PC-3 (cell line): Measurements from ENCODE around the gene ADAMTSL1. TPM values are rescaled to one million over a fixed set of nuclear protein-coding genes. Genes with fewer than 3 reads are reported as not detected.

Source experiments
- ATAC-seq: fragments of 200-7000 bp; cut with Tn5 transposase; 2 replicates; pipeline ENCODE4 v1.9.1; 2020; ENCODE audit warnings: mild to moderate bottlenecking, moderate library complexity
- BruUV-seq: library from RNA; stranded (reverse); fragments of 400-500 nt; replicated peaks from 2 replicates; lab custom pipeline; 2021; lab: Mats Ljungman, UMichigan
- CTCF ChIA-PET: fragments of 300-600 bp; sonication (Branson Sonifier 250); formaldehyde crosslinking; loops from one replicate; lab custom pipeline; 2022; ENCODE audit warnings: antibody characterized with exemption; lab: Charles Lee
- POLR2A ChIA-PET: fragments of 300-600 bp; sonication (Branson Sonifier 250); formaldehyde crosslinking; loops from one replicate; lab custom pipeline; 2022; ENCODE audit warnings: antibody characterized with exemption; ENCODE audit not compliant: unreplicated experiment; lab: Charles Lee
- DNase-seq: peaks from one replicate; pipeline ENCODE4 v3.0.0-alpha.2; 2015
- H2AFZ ChIP-seq: fragments of 300-600 bp; sonication (generic); 2 replicates; pipeline ENCODE4 v1.6.0; 2016; ENCODE audit warnings: antibody characterized with exemption, low read length
- H3F3A ChIP-seq: fragments of 300-600 bp; sonication (generic); one replicate; pipeline ENCODE4 v1.6.0; 2017; ENCODE audit warnings: antibody characterized with exemption, low read length, control low read depth, mild to moderate bottlenecking; ENCODE audit not compliant: unreplicated experiment
- H3K27ac ChIP-seq: fragments of 300-600 bp; sonication (generic); 2 replicates; pipeline ENCODE4 v1.5.1; 2016; ENCODE audit warnings: mild to moderate bottlenecking, low read length
- H3K27me3 ChIP-seq: fragments of 300-600 bp; sonication (generic); 2 replicates; pipeline ENCODE4 v1.6.1; 2016; ENCODE audit warnings: low read length, mixed read lengths
- H3K36me3 ChIP-seq: fragments of 300-600 bp; sonication (generic); 2 replicates; pipeline ENCODE4 v1.6.1; 2016; ENCODE audit warnings: low read depth, mixed run types, low read length, mixed read lengths
- H3K4me1 ChIP-seq: fragments of 300-600 bp; sonication (generic); 2 replicates; pipeline ENCODE4 v1.5.1; 2016; ENCODE audit warnings: low read length; ENCODE audit not compliant: insufficient read depth
- H3K4me2 ChIP-seq: fragments of 300-600 bp; sonication (generic); 2 replicates; pipeline ENCODE4 v1.6.0; 2016; ENCODE audit warnings: low read length
- H3K4me3 ChIP-seq: fragments of 300-600 bp; sonication (generic); 2 replicates; pipeline ENCODE4 v1.5.1; 2016; ENCODE audit warnings: mild to moderate bottlenecking, low read length, mixed read lengths
- H3K79me2 ChIP-seq: fragments of 300-600 bp; sonication (generic); 2 replicates; pipeline ENCODE4 v1.6.1; 2017; ENCODE audit warnings: low read length, mixed read lengths
- H3K9ac ChIP-seq: fragments of 300-600 bp; sonication (generic); 2 replicates; pipeline ENCODE4 v1.6.0; 2016; ENCODE audit warnings: mild to moderate bottlenecking, low read length
- H3K9me2 ChIP-seq: fragments of 300-600 bp; sonication (generic); replicated peaks from 2 replicates; pipeline ENCODE4 v1.6.1; 2016; ENCODE audit warnings: mixed run types, low read length, mixed read lengths
- H3K9me3 ChIP-seq: fragments of 300-600 bp; sonication (generic); 2 replicates; pipeline ENCODE4 v1.6.1; 2016; ENCODE audit warnings: low read length, mixed read lengths
- H4K20me1 ChIP-seq: fragments of 300-600 bp; sonication (generic); 2 replicates; pipeline ENCODE4 v1.6.1; 2016; ENCODE audit warnings: low read length, mixed read lengths
- CTCF ChIP-seq: fragments of 300-600 bp; sonication (generic); conservative IDR thresholded peaks from 2 replicates; pipeline ENCODE4 v1.5.1; 2017; ENCODE audit warnings: antibody characterized with exemption, low read depth, mild to moderate bottlenecking, low read length
- EZH2 ChIP-seq: fragments of 300-600 bp; sonication (generic); IDR thresholded peaks from one replicate; pipeline ENCODE4 v1.6.1; 2017; ENCODE audit warnings: antibody characterized with exemption, mild to moderate bottlenecking, low read length; ENCODE audit not compliant: unreplicated experiment
- EZH2phosphoT487 ChIP-seq: fragments of 300-600 bp; sonication (generic); IDR thresholded peaks from 2 replicates; pipeline ENCODE4 v1.6.1; 2018; ENCODE audit warnings: mild to moderate bottlenecking, antibody characterized with exemption, low read length, borderline replicate concordance
- intact Hi-C: fragments of 100-400 bp; cut with micrococcal nuclease; formaldehyde crosslinking; loops from 2 replicates; pipeline ENCODE4 v1.9.0; 2023
- total RNA-seq: library from RNA; depleted of rRNA; stranded (reverse); fragments of >200 nt; gene quantifications from 2 replicates; pipeline ENCODE4 v1.2.3, GENCODE V29; 2014

The ADAMTSL1 gene
- total RNA-seq, 1 experiment from 2014 or later, result 0.26 TPM

- no peaks in the 10 kb centered on the region for H3K9me3 ChIP-seq
- POLR2A ChIA-PET, result interaction anchor here (0.6 kb wide), 1 partner anchor 290 kb away, joined by 7 read pairs; no protein-coding TSS in a partner anchor
- H3K36me3 ChIP-seq, result no peaks in the 10 kb centered on the region
- H3K4me1 ChIP-seq, result no peaks in the 10 kb centered on the region
- ATAC-seq, result no peak
- no peaks in the 10 kb centered on the region for H3F3A ChIP-seq
- no peak overlapping the region for H3K9ac ChIP-seq
- CTCF ChIA-PET, result no interaction called here
- TF ChIP-seq EZH2 (no peak), CTCF (no peak), EZH2phosphoT487 (no peak)
- intact Hi-C loops, result no loop called here
- no peak overlapping the region for H2AFZ ChIP-seq
- no peaks in the 10 kb centered on the region for H3K79me2 ChIP-seq
- no TSS peak for BruUV-seq
- H4K20me1 ChIP-seq, result no peaks in the 10 kb centered on the region
- no peak overlapping the region for H3K4me3 ChIP-seq
- no peaks in the 10 kb centered on the region for H3K27me3 ChIP-seq
- H3K27ac ChIP-seq, result no peak overlapping the region
- no peaks in the 10 kb centered on the region for H3K9me2 ChIP-seq
- no peak for DNase-seq
- H3K4me2 ChIP-seq, result no peak overlapping the region
Measured at GRCh38 chr9:18728642-18729041, 254.7 kb downstream of the ADAMTSL1 start.

GRCh38 chr9:18730241-18730640 is 256.3 kb downstream of the ADAMTSL1 start:
- DNase-seq, result no peak
- Histone ChIP-seq H3K9ac (no peak overlapping the region), H3K4me1 (no peaks in the 10 kb centered on the region), H3K4me2 (no peak overlapping the region), H4K20me1 (no peaks in the 10 kb centered on the region), H3K27me3 (no peaks in the 10 kb centered on the region), H3K4me3 (no peak overlapping the region), H3K27ac (no peak overlapping the region), H3F3A (no peaks in the 10 kb centered on the region), H3K9me2 (no peaks in the 10 kb centered on the region), H2AFZ (no peak overlapping the region), H3K9me3 (no peaks in the 10 kb centered on the region), H3K36me3 (no peaks in the 10 kb centered on the region), H3K79me2 (no peaks in the 10 kb centered on the region)
- ChIA-PET CTCF (no interaction called here), POLR2A (no interaction called here)
- ATAC-seq, result no peak
- no TSS peak for BruUV-seq
- TF ChIP-seq EZH2 (no peak), CTCF (no peak), EZH2phosphoT487 (no peak)
- intact Hi-C loops, result no loop called here

GRCh38 chr9:18739127-18739526 is 265.2 kb downstream of the ADAMTSL1 start:
- BruUV-seq, result no TSS peak
- DNase-seq (no peak), ATAC-seq (no peak)
- H3K4me1 ChIP-seq, result no peaks in the 10 kb centered on the region
- no peaks in the 10 kb centered on the region for H3F3A ChIP-seq
- no peaks in the 10 kb centered on the region for H3K9me2 ChIP-seq
- H3K27ac ChIP-seq, result no peak overlapping the region
- no peaks in the 10 kb centered on the region for H3K36me3 ChIP-seq
- no peaks in the 10 kb centered on the region for H4K20me1 ChIP-seq
- H3K27me3 ChIP-seq, result no peaks in the 10 kb centered on the region
- TF ChIP-seq EZH2, result no peak
- TF ChIP-seq CTCF, result no peak
- no peak for TF ChIP-seq EZH2phosphoT487
- no peak overlapping the region for H2AFZ ChIP-seq
- ChIA-PET CTCF (no interaction called here), POLR2A (no interaction called here)
- intact Hi-C loops, result no loop called here
- H3K4me2 ChIP-seq, result no peak overlapping the region
- H3K4me3 ChIP-seq, result no peak overlapping the region
- H3K9ac ChIP-seq, result no peak overlapping the region
- no peaks in the 10 kb centered on the region for H3K9me3 ChIP-seq
- H3K79me2 ChIP-seq, result no peaks in the 10 kb centered on the region
